CD4-positive, alpha-beta memory T cell (primary cell): ENCODE results near the gene GLG1. TPM values are rescaled to one million over a fixed set of nuclear protein-coding genes. Genes with fewer than 3 reads are reported as not detected.

Experiments
- CTCF ChIA-PET: fragments of 350-600 bp; sonication (Branson Sonifier 250); formaldehyde crosslinking; loops from one replicate; lab custom pipeline; 2021; ENCODE audit warnings: inconsistent platforms; ENCODE audit not compliant: partially characterized antibody; lab: Charles Lee
- POLR2A ChIA-PET: fragments of 350-600 bp; sonication (Branson Sonifier 250); formaldehyde crosslinking; loops from one replicate; lab custom pipeline; 2021; ENCODE audit not compliant: partially characterized antibody; lab: Charles Lee
- DNase-seq, 5 donors: peaks; one replicate each; pipeline versions ENCODE4 v3.0.0 to v3.0.0-alpha.2; 2020 to 2022; ENCODE audit warnings: mixed read lengths in 1 of 5
- H3K27ac ChIP-seq: one replicate; pipeline ENCODE4 v1.7.0; 2013; ENCODE audit warnings: low read depth, low read length
- H3K27me3 ChIP-seq: 2 replicates; pipeline ENCODE4 v1.7.0; 2013; ENCODE audit warnings: mild to moderate bottlenecking, low read length, moderate library complexity; ENCODE audit not compliant: insufficient read depth
- H3K36me3 ChIP-seq: 2 replicates; pipeline ENCODE4 v1.7.0; 2013; ENCODE audit warnings: mild to moderate bottlenecking, low read length, moderate library complexity; ENCODE audit not compliant: insufficient read depth
- H3K4me1 ChIP-seq: 2 replicates; pipeline ENCODE4 v1.7.0; 2013; ENCODE audit warnings: mild to moderate bottlenecking, low read length, moderate library complexity; ENCODE audit not compliant: insufficient read depth
- H3K4me3 ChIP-seq, 2 donors: one replicate each; pipeline ENCODE4 v1.7.0; 2013; ENCODE audit warnings: low read length in 2 of 2, mild to moderate bottlenecking in 1 of 2
- H3K9me3 ChIP-seq, 2 donors: one replicate each; pipeline ENCODE4 v1.7.0; 2013; ENCODE audit warnings: low read length in 2 of 2, control low read depth in 1 of 2; ENCODE audit not compliant: control insufficient read depth in 1 of 2
- H3K27ac Mint-ChIP-seq, 7 donors: one replicate each; pipeline ENCODE4 v1.8.0; 2020 to 2021; ENCODE audit warnings: mixed read lengths in 7 of 7, mild to moderate bottlenecking in 6 of 7, inconsistent platforms in 3 of 7, moderate library complexity in 3 of 7
- H3K27me3 Mint-ChIP-seq, 2 donors: one replicate each; pipeline ENCODE4 v1.8.0; 2020 to 2021; ENCODE audit warnings: mixed read lengths in 2 of 2
- H3K36me3 Mint-ChIP-seq, 2 donors: one replicate each; pipeline ENCODE4 v1.8.0; 2020 to 2021; ENCODE audit warnings: mixed read lengths in 2 of 2, inconsistent platforms in 1 of 2, mild to moderate bottlenecking in 1 of 2
- H3K4me1 Mint-ChIP-seq, 4 donors: one replicate each; pipeline ENCODE4 v1.8.0; 2020 to 2021; ENCODE audit warnings: mixed read lengths in 4 of 4, mild to moderate bottlenecking in 1 of 4
- H3K4me3 Mint-ChIP-seq, 8 donors: one replicate each; pipeline ENCODE4 v1.8.0; 2020 to 2021; ENCODE audit warnings: mixed read lengths in 8 of 8, mild to moderate bottlenecking in 7 of 8, moderate library complexity in 6 of 8, inconsistent platforms in 3 of 8
- H3K9me3 Mint-ChIP-seq, 8 donors: one replicate each; pipeline ENCODE4 v1.8.0; 2020 to 2021; ENCODE audit warnings: mixed read lengths in 8 of 8, mild to moderate bottlenecking in 5 of 8, inconsistent platforms in 3 of 8, moderate library complexity in 1 of 8
- intact Hi-C: fragments of 100-400 bp; cut with micrococcal nuclease; formaldehyde crosslinking; loops from one replicate; pipeline ENCODE4 v1.15.1; 2023
- polyA plus RNA-seq, 2 donors: library from polyadenylated mRNA; unstranded; fragments of 300-500 nt; fragmentation: Illumina TruSeq; gene quantifications; one replicate each; pipeline ENCODE4 v1.2.3, GENCODE V29; 2021
- total RNA-seq, 2 experiments: library from RNA; stranded (reverse); gene quantifications; one replicate each; pipeline ENCODE4 v1.2.3, GENCODE V29; 2021

GLG1 gene
- total and polyA plus RNA-seq, 4 experiments from 2014 or later, result 121 to 209 (median 175) TPM

GRCh38 chr16:74505011-74505410 is 101.9 kb downstream of the GLG1 start:
- no peaks in the 10 kb centered on the region for H3K27me3 ChIP-seq
- no peak overlapping the region for H3K4me3 ChIP-seq
- no peak overlapping the region for H3K27ac ChIP-seq
- Mint-ChIP-seq H3K4me3 (no peak overlapping the region), H3K27me3 (no peaks in the 10 kb centered on the region), H3K27ac (peak overlapping the region in 4 of 7 donors; percentile 35 to 55 (median 48)), H3K4me1 (peaks cover 20 to 33% (median 26%) of the 10 kb centered on the region in 4 donors), H3K36me3 (peaks cover 38 to 55% of the 10 kb centered on the region in 2 donors), H3K9me3 (no peaks in the 10 kb centered on the region)
- peaks cover 15% of the 10 kb centered on the region for H3K36me3 ChIP-seq
- peaks cover 4% of the 10 kb centered on the region for H3K4me1 ChIP-seq
- intact Hi-C loops, result no loop called here
- ChIA-PET CTCF (interaction anchor here (1.4 kb wide), 2 partner anchors 12 to 30 kb away, joined by 3 read pairs; no protein-coding TSS in a partner anchor), POLR2A (interaction anchor here (0.6 to 1.2 kb wide), 2 partner anchors 45 to 97 kb away, joined by 3 read pairs; no protein-coding TSS in a partner anchor)
- DNase-seq, result no peak
- no peaks in the 10 kb centered on the region for H3K9me3 ChIP-seq

GRCh38 chr16:74503412-74503811 is 103.5 kb downstream of the GLG1 start:
- peaks cover 33 to 60% of the 10 kb centered on the region in 2 donors for H3K36me3 Mint-ChIP-seq
- peaks cover 4% of the 10 kb centered on the region for H3K4me1 ChIP-seq
- H3K9me3 ChIP-seq, result no peaks in the 10 kb centered on the region
- no peak overlapping the region for H3K4me3 ChIP-seq
- H3K4me1 Mint-ChIP-seq, result peaks cover 17 to 28% (median 22%) of the 10 kb centered on the region in 4 donors
- ChIA-PET POLR2A (interaction anchor here (1.2 kb wide), 1 partner anchor 163 kb away, joined by 3 read pairs; the partner anchor contains the start of gene RFWD3), CTCF (interaction anchor here (0.7 to 1.7 kb wide), 3 partner anchors 12 to 148 kb away, joined by 3 to 5 read pairs (median 3); no protein-coding TSS in a partner anchor)
- H3K27ac ChIP-seq, result no peak overlapping the region
- no peak overlapping the region for H3K4me3 Mint-ChIP-seq
- H3K27me3 ChIP-seq, result no peaks in the 10 kb centered on the region
- intact Hi-C loops, result no loop called here
- H3K9me3 Mint-ChIP-seq, result no peaks in the 10 kb centered on the region
- no peak overlapping the region for H3K27ac Mint-ChIP-seq
- H3K27me3 Mint-ChIP-seq, result no peaks in the 10 kb centered on the region
- DNase-seq, result no peak
- H3K36me3 ChIP-seq, result peaks cover 15% of the 10 kb centered on the region

GRCh38 chr16:74501484-74502478 is 105.1 kb downstream of the GLG1 start:
- Mint-ChIP-seq H3K36me3 (peaks cover 28 to 51% of the 10 kb centered on the region in 2 donors), H3K4me3 (no peak overlapping the region), H3K9me3 (no peaks in the 10 kb centered on the region), H3K27ac (peak overlapping the region in 5 of 7 donors; percentile 22 to 82 (median 43)), H3K4me1 (peaks cover 14 to 25% (median 16%) of the 10 kb centered on the region in 4 donors), H3K27me3 (no peaks in the 10 kb centered on the region)
- ChIA-PET CTCF (interaction anchor here (1.9 kb wide), 1 partner anchor 121 kb away, joined by 5 read pairs; no protein-coding TSS in a partner anchor), POLR2A (interaction anchor here (0.5 to 1.3 kb wide), 3 partner anchors 12 to 128 kb away, joined by 3 read pairs; partner anchors contain the start of gene GLG1)
- intact Hi-C loops, result no loop called here
- DNase-seq, result no peak
- no peak overlapping the region for H3K4me3 ChIP-seq
- H3K27ac ChIP-seq, result no peak overlapping the region
- H3K27me3 ChIP-seq, result no peaks in the 10 kb centered on the region
- peaks cover 15% of the 10 kb centered on the region for H3K36me3 ChIP-seq
- H3K4me1 ChIP-seq, result peaks cover 2% of the 10 kb centered on the region
- no peaks in the 10 kb centered on the region for H3K9me3 ChIP-seq

- H3K36me3 ChIP-seq, result peaks cover 17% of the 10 kb centered on the region
- H3K9me3 ChIP-seq, result no peaks in the 10 kb centered on the region
- Mint-ChIP-seq H3K36me3 (peaks cover 30 to 53% of the 10 kb centered on the region in 2 donors), H3K9me3 (no peaks in the 10 kb centered on the region), H3K27me3 (no peaks in the 10 kb centered on the region), H3K27ac (peak overlapping the region in 5 of 7 donors; percentile 27 to 75 (median 31)), H3K4me3 (no peak overlapping the region), H3K4me1 (peaks cover 9 to 22% (median 13%) of the 10 kb centered on the region in 4 donors)
- no peaks in the 10 kb centered on the region for H3K27me3 ChIP-seq
- intact Hi-C loops, result no loop called here
- no peak for DNase-seq
- no peaks in the 10 kb centered on the region for H3K4me1 ChIP-seq
- H3K4me3 ChIP-seq, result no peak overlapping the region
- ChIA-PET POLR2A (interaction anchor here (0.5 to 2.3 kb wide), 2 partner anchors 13 to 107 kb away, joined by 3 to 8 read pairs; partner anchors contain the start of gene GLG1), CTCF (interaction anchor here (1.9 kb wide), 1 partner anchor 122 kb away, joined by 5 read pairs; no protein-coding TSS in a partner anchor)
- H3K27ac ChIP-seq, result no peak overlapping the region
Observed at GRCh38 chr16:74500907-74501306, 106.0 kb downstream of the GLG1 start.

GRCh38 chr16:74499114-74499513 is 107.8 kb downstream of the GLG1 start:
- peaks cover 6 to 22% (median 10%) of the 10 kb centered on the region in 4 donors for H3K4me1 Mint-ChIP-seq
- Histone ChIP-seq H3K9me3 (no peaks in the 10 kb centered on the region), H3K27me3 (no peaks in the 10 kb centered on the region), H3K4me3 (no peak overlapping the region), H3K36me3 (peaks cover 25% of the 10 kb centered on the region), H3K27ac (no peak overlapping the region), H3K4me1 (no peaks in the 10 kb centered on the region)
- H3K9me3 Mint-ChIP-seq, result no peaks in the 10 kb centered on the region
- DNase-seq, result no peak
- ChIA-PET CTCF (interaction anchor here (0.8 kb wide), 1 partner anchor 11 kb away, joined by 4 read pairs; no protein-coding TSS in a partner anchor), POLR2A (interaction anchor here (2.3 kb wide), 1 partner anchor 108 kb away, joined by 8 read pairs; the partner anchor contains the start of gene GLG1)
- H3K36me3 Mint-ChIP-seq, result peaks cover 36 to 61% of the 10 kb centered on the region in 2 donors
- H3K4me3 Mint-ChIP-seq, result no peak overlapping the region
- intact Hi-C loops, result no loop called here
- H3K27me3 Mint-ChIP-seq, result no peaks in the 10 kb centered on the region
- peak overlapping the region in 1 of 7 donors; percentile 74 for H3K27ac Mint-ChIP-seq

- no peaks in the 10 kb centered on the region for H3K4me1 ChIP-seq
- no peak overlapping the region for H3K27ac ChIP-seq
- Mint-ChIP-seq H3K9me3 (no peaks in the 10 kb centered on the region), H3K27me3 (no peaks in the 10 kb centered on the region), H3K4me1 (peaks cover 6 to 18% (median 8%) of the 10 kb centered on the region in 4 donors), H3K36me3 (peaks cover 35 to 63% of the 10 kb centered on the region in 2 donors), H3K27ac (no peak overlapping the region), H3K4me3 (no peak overlapping the region)
- no peak for DNase-seq
- intact Hi-C loops, result no loop called here
- H3K9me3 ChIP-seq, result no peaks in the 10 kb centered on the region
- ChIA-PET POLR2A (interaction anchor here (0.6 kb wide), 1 partner anchor 665 kb away, joined by 3 read pairs; no protein-coding TSS in a partner anchor), CTCF (no interaction called here)
- peaks cover 31% of the 10 kb centered on the region for H3K36me3 ChIP-seq
- H3K27me3 ChIP-seq, result no peaks in the 10 kb centered on the region
- H3K4me3 ChIP-seq, result no peak overlapping the region
Observed at GRCh38 chr16:74497761-74498160, 109.2 kb downstream of the GLG1 start.
